ENCODE data around the gene E2F2. TPM values are rescaled to one million over a fixed set of nuclear protein-coding genes. Genes with fewer than 3 reads are reported as not detected.

The E2F2 gene
- total RNA-seq, 1 donor from 2014 or later: 1.3 TPM

DNA sequence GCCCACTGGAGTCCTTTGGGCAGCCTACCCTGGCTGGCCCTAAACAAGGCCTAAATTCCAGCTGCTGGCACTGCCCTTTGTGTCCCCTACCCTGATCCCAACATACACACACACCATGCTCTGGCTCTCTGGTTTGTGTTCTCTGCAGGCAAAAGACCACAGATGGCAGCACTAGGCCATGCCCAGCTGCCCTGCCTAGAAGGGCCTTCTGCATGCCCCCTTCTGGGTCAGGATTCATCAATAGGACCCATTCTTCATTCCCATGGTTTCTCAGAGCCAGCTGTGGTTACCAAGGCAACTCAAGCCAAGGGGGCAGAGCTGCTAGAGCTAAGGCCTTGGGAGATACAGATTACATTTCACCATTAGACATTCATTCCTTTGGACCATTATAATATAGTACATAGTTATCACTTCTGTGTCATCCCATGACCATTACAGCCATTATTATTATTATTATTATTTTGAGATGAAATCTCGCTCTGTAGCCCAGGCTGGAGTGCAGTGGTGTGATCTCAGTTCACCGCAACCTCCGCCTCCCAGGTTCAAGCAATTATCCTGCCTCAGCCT is 64.5 kb downstream of the E2F2 start:
- no peaks in the 10 kb centered on the region for H3K36me3 Mint-ChIP-seq (ENCODE audit: unreplicated experiment)
- H3K27me3 Mint-ChIP-seq (ENCODE audit: unreplicated experiment): no peaks in the 10 kb centered on the region
- no peak for TF ChIP-seq CTCF (IDR thresholded peaks at IDR 0.05)
- no peak overlapping the region for H3K27ac Mint-ChIP-seq (ENCODE audit: unreplicated experiment)
- no peak for DNase-seq (ENCODE audit: extremely low spot score, unreplicated experiment)
- no peaks in the 10 kb centered on the region for H3K9me3 Mint-ChIP-seq (ENCODE audit: unreplicated experiment)
- H3K4me1 Mint-ChIP-seq (ENCODE audit: unreplicated experiment): peaks cover 13% of the 10 kb centered on the region
- no peak overlapping the region for H3K4me3 Mint-ChIP-seq (ENCODE audit: unreplicated experiment)

DNA sequence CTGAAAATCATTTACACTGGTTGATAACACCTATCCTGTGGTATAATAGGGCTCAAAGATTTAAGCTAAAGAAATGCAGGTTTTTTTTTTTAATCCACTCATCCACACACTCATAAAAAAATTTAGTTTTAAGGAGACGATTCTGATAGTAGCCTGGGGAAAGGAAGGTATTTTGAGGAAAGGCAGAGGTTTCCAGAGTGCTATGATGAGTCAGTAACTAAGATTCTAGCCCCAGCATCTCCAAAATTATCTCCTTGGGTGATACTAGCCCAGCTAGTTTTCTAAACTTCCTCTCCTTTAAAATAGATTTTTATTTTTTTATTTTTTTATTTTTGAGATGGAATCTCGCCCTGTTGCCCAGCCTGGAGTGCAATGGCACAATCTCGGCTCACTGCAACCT is 67.7 kb downstream of the E2F2 start:
- Mint-ChIP-seq H3K27ac (ENCODE audit: unreplicated experiment) (no peak overlapping the region), H3K4me1 (ENCODE audit: unreplicated experiment) (peaks cover 7% of the 10 kb centered on the region), H3K27me3 (ENCODE audit: unreplicated experiment) (no peaks in the 10 kb centered on the region), H3K9me3 (ENCODE audit: unreplicated experiment) (no peaks in the 10 kb centered on the region), H3K36me3 (ENCODE audit: unreplicated experiment) (no peaks in the 10 kb centered on the region), H3K4me3 (ENCODE audit: unreplicated experiment) (no peak overlapping the region)
- no peak for DNase-seq (ENCODE audit: extremely low spot score, unreplicated experiment)
- no peak for TF ChIP-seq CTCF (IDR thresholded peaks at IDR 0.05)

- H3K36me3 Mint-ChIP-seq (ENCODE audit: unreplicated experiment): peaks cover 2% of the 10 kb centered on the region
- no peak overlapping the region for H3K4me3 Mint-ChIP-seq (ENCODE audit: unreplicated experiment)
- H3K27me3 Mint-ChIP-seq (ENCODE audit: unreplicated experiment): no peaks in the 10 kb centered on the region
- no peak for DNase-seq (ENCODE audit: extremely low spot score, unreplicated experiment)
- peaks cover 7% of the 10 kb centered on the region for H3K4me1 Mint-ChIP-seq (ENCODE audit: unreplicated experiment)
- no peak overlapping the region for H3K27ac Mint-ChIP-seq (ENCODE audit: unreplicated experiment)
- no peaks in the 10 kb centered on the region for H3K9me3 Mint-ChIP-seq (ENCODE audit: unreplicated experiment)
- no peak for TF ChIP-seq CTCF (IDR thresholded peaks at IDR 0.05)
Observed at GRCh38 chr1:23462766-23463165, 68.3 kb downstream of the E2F2 start.

- H3K9me3 Mint-ChIP-seq (ENCODE audit: unreplicated experiment): no peaks in the 10 kb centered on the region
- H3K4me1 Mint-ChIP-seq (ENCODE audit: unreplicated experiment): peaks cover 6% of the 10 kb centered on the region
- H3K36me3 Mint-ChIP-seq (ENCODE audit: unreplicated experiment): peaks cover 2% of the 10 kb centered on the region
- DNase-seq (ENCODE audit: extremely low spot score, unreplicated experiment): no peak
- TF ChIP-seq CTCF (IDR thresholded peaks at IDR 0.05): no peak
- no peak overlapping the region for H3K4me3 Mint-ChIP-seq (ENCODE audit: unreplicated experiment)
- no peaks in the 10 kb centered on the region for H3K27me3 Mint-ChIP-seq (ENCODE audit: unreplicated experiment)
- H3K27ac Mint-ChIP-seq (ENCODE audit: unreplicated experiment): no peak overlapping the region
Observed at GRCh38 chr1:23461050-23461449, 70.0 kb downstream of the E2F2 start.

DNA sequence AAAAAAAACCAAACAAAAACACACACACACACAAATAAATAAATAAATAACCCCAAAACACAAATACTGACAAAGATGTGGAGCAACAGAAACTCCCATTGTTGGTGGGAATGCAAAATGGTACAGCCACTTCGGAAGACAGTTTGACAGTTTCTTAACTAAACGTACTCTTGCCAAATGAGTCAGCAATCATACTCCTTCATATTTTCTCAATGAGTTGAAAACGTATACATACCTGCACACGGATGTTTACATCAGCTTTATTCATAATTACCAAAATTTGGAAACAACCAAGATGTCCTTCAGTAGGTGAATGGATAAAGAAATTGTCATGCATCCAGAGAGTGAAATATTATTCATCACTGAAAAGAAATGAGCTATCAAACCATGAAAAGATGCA is 70.5 kb downstream of the E2F2 start:
- H3K4me1 Mint-ChIP-seq (ENCODE audit: unreplicated experiment): peaks cover 2% of the 10 kb centered on the region
- no peak overlapping the region for H3K27ac Mint-ChIP-seq (ENCODE audit: unreplicated experiment)
- no peaks in the 10 kb centered on the region for H3K27me3 Mint-ChIP-seq (ENCODE audit: unreplicated experiment)
- no peaks in the 10 kb centered on the region for H3K9me3 Mint-ChIP-seq (ENCODE audit: unreplicated experiment)
- peaks cover 2% of the 10 kb centered on the region for H3K36me3 Mint-ChIP-seq (ENCODE audit: unreplicated experiment)
- H3K4me3 Mint-ChIP-seq (ENCODE audit: unreplicated experiment): no peak overlapping the region
- no peak for DNase-seq (ENCODE audit: extremely low spot score, unreplicated experiment)
- TF ChIP-seq CTCF (IDR thresholded peaks at IDR 0.05): no peak

Measured in osteocyte (in vitro differentiated cells).